GM23338 (cell line): ENCODE data around the gene TTLL13. TPM values are rescaled to one million over a fixed set of nuclear protein-coding genes. Genes with fewer than 3 reads are reported as not detected.

Experiments
- ATAC-seq: fragments of 200-7000 bp; cut with Tn5 transposase; 3 replicates; pipeline ENCODE4 v1.9.1; 2020
- DNase-seq: peaks from one replicate; pipeline ENCODE4 v3.0.0-alpha.2; 2015; ENCODE audit warnings: low spot score
- H2AFZ ChIP-seq: fragments of 200-600 bp; sonication (generic); 2 replicates; pipeline ENCODE4 v1.8.0; 2016; ENCODE audit warnings: antibody characterized with exemption, mild to moderate bottlenecking, moderate library complexity
- H3F3A ChIP-seq: fragments of 200-600 bp; sonication (generic); replicated peaks from 2 replicates; pipeline ENCODE4 v1.8.0; 2017; ENCODE audit warnings: antibody characterized with exemption, mixed run types, low read depth
- H3K27ac ChIP-seq: fragments of 200-600 bp; sonication (generic); 2 replicates; pipeline ENCODE4 v1.6.1; 2016; ENCODE audit warnings: low read depth
- H3K27me3 ChIP-seq: fragments of 200-600 bp; sonication (generic); 2 replicates; pipeline ENCODE4 v1.8.0; 2016; ENCODE audit warnings: mild to moderate bottlenecking, mixed run types, moderate library complexity; ENCODE audit not compliant: insufficient read depth
- H3K36me3 ChIP-seq: fragments of 200-600 bp; sonication (generic); 2 replicates; pipeline ENCODE4 v1.8.0; 2016; ENCODE audit warnings: mild to moderate bottlenecking; ENCODE audit not compliant: insufficient read depth
- H3K4me1 ChIP-seq: fragments of 200-600 bp; sonication (generic); 2 replicates; pipeline ENCODE4 v1.8.0; 2016; ENCODE audit warnings: mild to moderate bottlenecking, moderate library complexity; ENCODE audit not compliant: insufficient read depth
- H3K4me2 ChIP-seq: fragments of 200-600 bp; sonication (generic); 2 replicates; pipeline ENCODE4 v1.7.1; 2017; ENCODE audit warnings: mixed run types
- H3K4me3 ChIP-seq: fragments of 200-600 bp; sonication (generic); 2 replicates; pipeline ENCODE4 v1.6.1; 2016; ENCODE audit warnings: mixed run types
- H3K79me2 ChIP-seq: fragments of 200-600 bp; sonication (generic); replicated peaks from 2 replicates; pipeline ENCODE4 v1.8.0; 2017; ENCODE audit warnings: mild to moderate bottlenecking; ENCODE audit not compliant: insufficient read depth
- H3K9me2 ChIP-seq: fragments of 200-600 bp; sonication (generic); 2 replicates; pipeline ENCODE4 v1.8.0; 2017; ENCODE audit not compliant: insufficient read depth
- H4K20me1 ChIP-seq: fragments of 200-600 bp; sonication (generic); replicated peaks from 2 replicates; pipeline ENCODE4 v1.8.0; 2017; ENCODE audit warnings: mild to moderate bottlenecking; ENCODE audit not compliant: insufficient read depth
- H3K27ac Mint-ChIP-seq: 2 replicates; pipeline ENCODE4 v1.8.0; 2020; ENCODE audit warnings: inconsistent platforms, mild to moderate bottlenecking, moderate library complexity, mixed read lengths
- H3K27me3 Mint-ChIP-seq: 3 replicates; pipeline ENCODE4 v1.8.0; 2022; ENCODE audit warnings: low read depth, mild to moderate bottlenecking, moderate library complexity, mixed read lengths, inconsistent platforms; ENCODE audit not compliant: insufficient read depth, poor library complexity
- H3K36me3 Mint-ChIP-seq: 3 replicates; pipeline ENCODE4 v1.8.0; 2021; ENCODE audit warnings: low read depth, mild to moderate bottlenecking, inconsistent platforms, moderate library complexity, mixed read lengths
- H3K4me1 Mint-ChIP-seq: 3 replicates; pipeline ENCODE4 v1.8.0; 2020; ENCODE audit warnings: mild to moderate bottlenecking, inconsistent platforms, mixed read lengths
- H3K4me3 Mint-ChIP-seq: 3 replicates; pipeline ENCODE4 v1.8.0; 2021; ENCODE audit warnings: moderate library complexity, mild to moderate bottlenecking, inconsistent platforms, mixed read lengths
- H3K9me3 Mint-ChIP-seq: 3 replicates; pipeline ENCODE4 v1.8.0; 2020; ENCODE audit warnings: moderate library complexity, mild to moderate bottlenecking, inconsistent platforms, mixed read lengths
- CREB1 ChIP-seq: fragments of 250-450 bp; sonication (Bioruptor Pico); IDR thresholded peaks from 2 replicates; pipeline ENCODE4 v1.5.0; 2020; ENCODE audit warnings: low read depth, mild to moderate bottlenecking, moderate library complexity
- JUNB ChIP-seq: IDR thresholded peaks from one replicate; pipeline ENCODE4 v1.6.1; 2016; ENCODE audit warnings: antibody characterized with exemption; ENCODE audit not compliant: unreplicated experiment
- POLR2AphosphoS5 ChIP-seq: IDR thresholded peaks from 2 replicates; pipeline ENCODE4 v1.6.1; 2016; ENCODE audit warnings: antibody characterized with exemption, low read depth
- polyA plus RNA-seq: library from polyadenylated mRNA; unstranded; fragments of >200 nt; fragmentation: Nextera tagmentation; extraction: Ambion mirVana; gene quantifications from 2 replicates; pipeline ENCODE4 v1.2.1, GENCODE V29; 2016
- total RNA-seq: library from RNA; depleted of rRNA; stranded (reverse); fragments of >200 nt; shearing (Covaris generic); gene quantifications from 2 replicates; pipeline ENCODE4 v1.2.3, GENCODE V29; 2014
- TF ChIP-seq, protein P1 (sequence below): IDR thresholded peaks from 2 replicates; pipeline ENCODE4 v1.6.1; 2016; ENCODE audit warnings: antibody characterized with exemption
- TF ChIP-seq, protein P2 (sequence below): IDR thresholded peaks from one replicate; pipeline ENCODE4 v1.6.1; 2018; ENCODE audit warnings: antibody characterized with exemption; ENCODE audit not compliant: unreplicated experiment
- TF ChIP-seq, protein P3 (sequence below): fragments of 250-450 bp; sonication (Bioruptor Pico); IDR thresholded peaks from 2 replicates; pipeline ENCODE4 v1.5.0; 2020; ENCODE audit warnings: mild to moderate bottlenecking, moderate library complexity

TTLL13 gene
- total and polyA plus RNA-seq, 2 experiments from 2014 or later, result not detected

DNA sequence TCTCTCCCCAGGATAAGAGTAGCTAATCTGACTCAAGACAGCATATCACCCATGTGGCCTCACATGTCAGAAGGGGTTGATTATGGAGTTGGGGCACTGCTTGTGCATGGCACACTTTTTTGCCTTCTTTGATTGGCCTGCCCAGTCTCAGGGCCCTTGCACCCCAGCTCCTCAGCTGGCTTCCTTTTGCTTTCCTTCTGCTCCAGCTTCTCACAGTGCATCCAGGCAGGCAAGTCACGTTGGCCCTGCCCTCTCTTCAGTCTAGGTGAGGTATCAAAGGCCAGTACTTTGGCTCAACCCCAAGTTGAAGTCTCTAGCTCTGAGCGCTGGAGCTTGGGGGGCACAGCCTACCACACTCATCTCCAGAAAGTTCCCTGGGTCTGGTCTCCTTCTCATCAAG, 58.3 kb downstream of the TTLL13 start:
- H3K27me3 Mint-ChIP-seq, result no peaks in the 10 kb centered on the region
- Histone ChIP-seq H3F3A (no peaks in the 10 kb centered on the region), H3K4me2 (no peak overlapping the region), H3K36me3 (no peaks in the 10 kb centered on the region), H3K79me2 (no peaks in the 10 kb centered on the region), H4K20me1 (no peaks in the 10 kb centered on the region), H3K9me2 (no peaks in the 10 kb centered on the region), H2AFZ (no peak overlapping the region), H3K27ac (no peak overlapping the region), H3K27me3 (no peaks in the 10 kb centered on the region), H3K4me3 (no peak overlapping the region), H3K4me1 (no peaks in the 10 kb centered on the region)
- TF ChIP-seq JUNB, result no peak
- no peak for TF ChIP-seq POLR2AphosphoS5
- TF ChIP-seq, protein P1, sequence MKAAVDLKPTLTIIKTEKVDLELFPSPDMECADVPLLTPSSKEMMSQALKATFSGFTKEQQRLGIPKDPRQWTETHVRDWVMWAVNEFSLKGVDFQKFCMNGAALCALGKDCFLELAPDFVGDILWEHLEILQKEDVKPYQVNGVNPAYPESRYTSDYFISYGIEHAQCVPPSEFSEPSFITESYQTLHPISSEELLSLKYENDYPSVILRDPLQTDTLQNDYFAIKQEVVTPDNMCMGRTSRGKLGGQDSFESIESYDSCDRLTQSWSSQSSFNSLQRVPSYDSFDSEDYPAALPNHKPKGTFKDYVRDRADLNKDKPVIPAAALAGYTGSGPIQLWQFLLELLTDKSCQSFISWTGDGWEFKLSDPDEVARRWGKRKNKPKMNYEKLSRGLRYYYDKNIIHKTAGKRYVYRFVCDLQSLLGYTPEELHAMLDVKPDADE, result no peak
- TF ChIP-seq, protein P2, sequence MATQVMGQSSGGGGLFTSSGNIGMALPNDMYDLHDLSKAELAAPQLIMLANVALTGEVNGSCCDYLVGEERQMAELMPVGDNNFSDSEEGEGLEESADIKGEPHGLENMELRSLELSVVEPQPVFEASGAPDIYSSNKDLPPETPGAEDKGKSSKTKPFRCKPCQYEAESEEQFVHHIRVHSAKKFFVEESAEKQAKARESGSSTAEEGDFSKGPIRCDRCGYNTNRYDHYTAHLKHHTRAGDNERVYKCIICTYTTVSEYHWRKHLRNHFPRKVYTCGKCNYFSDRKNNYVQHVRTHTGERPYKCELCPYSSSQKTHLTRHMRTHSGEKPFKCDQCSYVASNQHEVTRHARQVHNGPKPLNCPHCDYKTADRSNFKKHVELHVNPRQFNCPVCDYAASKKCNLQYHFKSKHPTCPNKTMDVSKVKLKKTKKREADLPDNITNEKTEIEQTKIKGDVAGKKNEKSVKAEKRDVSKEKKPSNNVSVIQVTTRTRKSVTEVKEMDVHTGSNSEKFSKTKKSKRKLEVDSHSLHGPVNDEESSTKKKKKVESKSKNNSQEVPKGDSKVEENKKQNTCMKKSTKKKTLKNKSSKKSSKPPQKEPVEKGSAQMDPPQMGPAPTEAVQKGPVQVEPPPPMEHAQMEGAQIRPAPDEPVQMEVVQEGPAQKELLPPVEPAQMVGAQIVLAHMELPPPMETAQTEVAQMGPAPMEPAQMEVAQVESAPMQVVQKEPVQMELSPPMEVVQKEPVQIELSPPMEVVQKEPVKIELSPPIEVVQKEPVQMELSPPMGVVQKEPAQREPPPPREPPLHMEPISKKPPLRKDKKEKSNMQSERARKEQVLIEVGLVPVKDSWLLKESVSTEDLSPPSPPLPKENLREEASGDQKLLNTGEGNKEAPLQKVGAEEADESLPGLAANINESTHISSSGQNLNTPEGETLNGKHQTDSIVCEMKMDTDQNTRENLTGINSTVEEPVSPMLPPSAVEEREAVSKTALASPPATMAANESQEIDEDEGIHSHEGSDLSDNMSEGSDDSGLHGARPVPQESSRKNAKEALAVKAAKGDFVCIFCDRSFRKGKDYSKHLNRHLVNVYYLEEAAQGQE, result no peak
- TF ChIP-seq, protein P3, sequence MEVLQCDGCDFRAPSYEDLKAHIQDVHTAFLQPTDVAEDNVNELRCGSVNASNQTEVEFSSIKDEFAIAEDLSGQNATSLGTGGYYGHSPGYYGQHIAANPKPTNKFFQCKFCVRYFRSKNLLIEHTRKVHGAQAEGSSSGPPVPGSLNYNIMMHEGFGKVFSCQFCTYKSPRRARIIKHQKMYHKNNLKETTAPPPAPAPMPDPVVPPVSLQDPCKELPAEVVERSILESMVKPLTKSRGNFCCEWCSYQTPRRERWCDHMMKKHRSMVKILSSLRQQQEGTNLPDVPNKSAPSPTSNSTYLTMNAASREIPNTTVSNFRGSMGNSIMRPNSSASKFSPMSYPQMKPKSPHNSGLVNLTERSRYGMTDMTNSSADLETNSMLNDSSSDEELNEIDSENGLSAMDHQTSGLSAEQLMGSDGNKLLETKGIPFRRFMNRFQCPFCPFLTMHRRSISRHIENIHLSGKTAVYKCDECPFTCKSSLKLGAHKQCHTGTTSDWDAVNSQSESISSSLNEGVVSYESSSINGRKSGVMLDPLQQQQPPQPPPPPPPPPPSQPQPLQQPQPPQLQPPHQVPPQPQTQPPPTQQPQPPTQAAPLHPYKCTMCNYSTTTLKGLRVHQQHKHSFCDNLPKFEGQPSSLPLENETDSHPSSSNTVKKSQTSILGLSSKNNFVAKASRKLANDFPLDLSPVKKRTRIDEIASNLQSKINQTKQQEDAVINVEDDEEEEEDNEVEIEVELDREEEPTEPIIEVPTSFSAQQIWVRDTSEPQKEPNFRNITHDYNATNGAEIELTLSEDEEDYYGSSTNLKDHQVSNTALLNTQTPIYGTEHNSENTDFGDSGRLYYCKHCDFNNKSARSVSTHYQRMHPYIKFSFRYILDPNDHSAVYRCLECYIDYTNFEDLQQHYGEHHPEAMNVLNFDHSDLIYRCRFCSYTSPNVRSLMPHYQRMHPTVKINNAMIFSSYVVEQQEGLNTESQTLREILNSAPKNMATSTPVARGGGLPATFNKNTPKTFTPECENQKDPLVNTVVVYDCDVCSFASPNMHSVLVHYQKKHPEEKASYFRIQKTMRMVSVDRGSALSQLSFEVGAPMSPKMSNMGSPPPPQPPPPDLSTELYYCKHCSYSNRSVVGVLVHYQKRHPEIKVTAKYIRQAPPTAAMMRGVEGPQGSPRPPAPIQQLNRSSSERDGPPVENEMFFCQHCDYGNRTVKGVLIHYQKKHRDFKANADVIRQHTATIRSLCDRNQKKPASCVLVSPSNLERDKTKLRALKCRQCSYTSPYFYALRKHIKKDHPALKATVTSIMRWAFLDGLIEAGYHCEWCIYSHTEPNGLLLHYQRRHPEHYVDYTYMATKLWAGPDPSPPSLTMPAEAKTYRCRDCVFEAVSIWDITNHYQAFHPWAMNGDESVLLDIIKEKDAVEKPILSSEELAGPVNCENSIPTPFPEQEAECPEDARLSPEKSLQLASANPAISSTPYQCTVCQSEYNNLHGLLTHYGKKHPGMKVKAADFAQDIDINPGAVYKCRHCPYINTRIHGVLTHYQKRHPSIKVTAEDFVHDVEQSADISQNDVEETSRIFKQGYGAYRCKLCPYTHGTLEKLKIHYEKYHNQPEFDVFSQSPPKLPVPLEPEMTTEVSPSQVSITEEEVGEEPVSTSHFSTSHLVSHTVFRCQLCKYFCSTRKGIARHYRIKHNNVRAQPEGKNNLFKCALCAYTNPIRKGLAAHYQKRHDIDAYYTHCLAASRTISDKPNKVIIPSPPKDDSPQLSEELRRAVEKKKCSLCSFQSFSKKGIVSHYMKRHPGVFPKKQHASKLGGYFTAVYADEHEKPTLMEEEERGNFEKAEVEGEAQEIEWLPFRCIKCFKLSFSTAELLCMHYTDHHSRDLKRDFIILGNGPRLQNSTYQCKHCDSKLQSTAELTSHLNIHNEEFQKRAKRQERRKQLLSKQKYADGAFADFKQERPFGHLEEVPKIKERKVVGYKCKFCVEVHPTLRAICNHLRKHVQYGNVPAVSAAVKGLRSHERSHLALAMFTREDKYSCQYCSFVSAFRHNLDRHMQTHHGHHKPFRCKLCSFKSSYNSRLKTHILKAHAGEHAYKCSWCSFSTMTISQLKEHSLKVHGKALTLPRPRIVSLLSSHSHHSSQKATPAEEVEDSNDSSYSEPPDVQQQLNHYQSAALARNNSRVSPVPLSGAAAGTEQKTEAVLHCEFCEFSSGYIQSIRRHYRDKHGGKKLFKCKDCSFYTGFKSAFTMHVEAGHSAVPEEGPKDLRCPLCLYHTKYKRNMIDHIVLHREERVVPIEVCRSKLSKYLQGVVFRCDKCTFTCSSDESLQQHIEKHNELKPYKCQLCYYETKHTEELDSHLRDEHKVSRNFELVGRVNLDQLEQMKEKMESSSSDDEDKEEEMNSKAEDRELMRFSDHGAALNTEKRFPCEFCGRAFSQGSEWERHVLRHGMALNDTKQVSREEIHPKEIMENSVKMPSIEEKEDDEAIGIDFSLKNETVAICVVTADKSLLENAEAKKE (CRISPR knock-in tag), result no peak
- no peak for TF ChIP-seq CREB1 (CRISPR knock-in tag)
- ATAC-seq (no peak), DNase-seq (no peak)
- H3K4me3 Mint-ChIP-seq, result no peak overlapping the region
- no peaks in the 10 kb centered on the region for H3K36me3 Mint-ChIP-seq
- no peak overlapping the region for H3K27ac Mint-ChIP-seq
- no peaks in the 10 kb centered on the region for H3K9me3 Mint-ChIP-seq
- peaks cover 11% of the 10 kb centered on the region; the same call in 2 of the 3 replicates for H3K4me1 Mint-ChIP-seq
